Chondrocyte (in vitro differentiated cells): ENCODE measurements around the gene AGRN. TPM values are rescaled to one million over a fixed set of nuclear protein-coding genes. Genes with fewer than 3 reads are reported as not detected.
A peak's percentile ranks its signal among the peaks of the same experiment; 100 is the strongest.

Experiments used
- DNase-seq: peaks from one replicate; pipeline ENCODE4 v3.0.0; 2021; ENCODE audit warnings: mixed read lengths, low spot score
- H3K27ac Mint-ChIP-seq: one replicate; pipeline ENCODE4 v1.8.0; 2021; ENCODE audit warnings: mild to moderate bottlenecking, moderate library complexity, mixed read lengths; ENCODE audit not compliant: unreplicated experiment
- H3K27me3 Mint-ChIP-seq: 2 replicates; pipeline ENCODE4 v1.8.0; 2021; ENCODE audit warnings: low read depth, mixed read lengths
- H3K36me3 Mint-ChIP-seq: 2 replicates; pipeline ENCODE4 v1.8.0; 2021; ENCODE audit warnings: low read depth, mixed read lengths
- H3K4me1 Mint-ChIP-seq: 2 replicates; pipeline ENCODE4 v1.8.0; 2021; ENCODE audit warnings: low read depth, mild to moderate bottlenecking, mixed read lengths
- H3K4me3 Mint-ChIP-seq: one replicate; pipeline ENCODE4 v1.8.0; 2021; ENCODE audit warnings: mild to moderate bottlenecking, moderate library complexity, mixed read lengths; ENCODE audit not compliant: unreplicated experiment
- H3K9me3 Mint-ChIP-seq: 2 replicates; pipeline ENCODE4 v1.8.0; 2021; ENCODE audit warnings: low read depth, mixed read lengths
- total RNA-seq: library from RNA; stranded (reverse); gene quantifications from 3 replicates; pipeline ENCODE4 v1.2.1, GENCODE V29; 2021
- TF ChIP-seq, protein P1 (sequence below): fragments of 200-600 bp; sonication (generic); IDR thresholded peaks from 2 replicates; pipeline ENCODE4 v1.5.0; 2021; ENCODE audit warnings: antibody characterized with exemption, mild to moderate bottlenecking, moderate library complexity

AGRN gene
- total RNA-seq, 1 donor from 2014 or later, result 221 TPM

DNA sequence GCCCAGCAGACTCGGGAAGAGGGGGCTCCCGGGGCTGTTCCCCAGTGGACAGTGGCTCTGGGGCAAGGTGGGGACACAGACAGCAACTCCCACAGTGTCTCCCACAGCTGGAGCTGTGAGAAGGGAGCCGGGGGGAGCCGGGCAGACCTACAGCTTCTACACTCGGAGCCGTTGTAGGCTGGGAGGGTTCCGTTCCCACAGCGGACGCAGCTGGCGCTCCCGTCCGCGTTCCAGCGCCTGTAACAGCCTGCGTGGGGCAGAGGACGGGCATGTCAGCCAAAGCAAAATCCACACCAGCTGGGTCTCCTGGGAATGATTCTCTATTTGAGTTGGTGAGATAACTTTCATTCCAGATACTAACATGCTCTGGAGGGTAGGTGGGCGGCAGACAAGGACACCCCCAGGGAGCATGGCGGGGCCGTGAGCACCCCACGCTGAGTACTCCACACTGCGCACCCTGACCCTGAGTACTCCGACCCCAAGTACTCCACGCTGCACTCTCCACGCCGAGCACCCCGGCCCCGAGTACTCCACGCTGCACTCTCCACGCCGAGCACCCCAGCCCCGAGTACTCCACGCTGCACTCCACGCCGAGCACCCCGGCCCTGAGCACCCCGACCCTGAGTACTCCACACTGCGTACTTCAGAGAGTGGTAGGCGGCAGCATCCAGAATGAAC lies 67.6 kb downstream of the AGRN start:
- peak; percentile 91 for DNase-seq
- peaks cover 2% of the 10 kb centered on the region for H3K36me3 Mint-ChIP-seq
- no peaks in the 10 kb centered on the region for H3K9me3 Mint-ChIP-seq
- no peaks in the 10 kb centered on the region for H3K4me1 Mint-ChIP-seq
- no peak overlapping the region for H3K4me3 Mint-ChIP-seq
- H3K27me3 Mint-ChIP-seq, result no peaks in the 10 kb centered on the region
- TF ChIP-seq, protein P1, sequence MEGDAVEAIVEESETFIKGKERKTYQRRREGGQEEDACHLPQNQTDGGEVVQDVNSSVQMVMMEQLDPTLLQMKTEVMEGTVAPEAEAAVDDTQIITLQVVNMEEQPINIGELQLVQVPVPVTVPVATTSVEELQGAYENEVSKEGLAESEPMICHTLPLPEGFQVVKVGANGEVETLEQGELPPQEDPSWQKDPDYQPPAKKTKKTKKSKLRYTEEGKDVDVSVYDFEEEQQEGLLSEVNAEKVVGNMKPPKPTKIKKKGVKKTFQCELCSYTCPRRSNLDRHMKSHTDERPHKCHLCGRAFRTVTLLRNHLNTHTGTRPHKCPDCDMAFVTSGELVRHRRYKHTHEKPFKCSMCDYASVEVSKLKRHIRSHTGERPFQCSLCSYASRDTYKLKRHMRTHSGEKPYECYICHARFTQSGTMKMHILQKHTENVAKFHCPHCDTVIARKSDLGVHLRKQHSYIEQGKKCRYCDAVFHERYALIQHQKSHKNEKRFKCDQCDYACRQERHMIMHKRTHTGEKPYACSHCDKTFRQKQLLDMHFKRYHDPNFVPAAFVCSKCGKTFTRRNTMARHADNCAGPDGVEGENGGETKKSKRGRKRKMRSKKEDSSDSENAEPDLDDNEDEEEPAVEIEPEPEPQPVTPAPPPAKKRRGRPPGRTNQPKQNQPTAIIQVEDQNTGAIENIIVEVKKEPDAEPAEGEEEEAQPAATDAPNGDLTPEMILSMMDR, result no peak
- H3K27ac Mint-ChIP-seq, result no peak overlapping the region

DNA sequence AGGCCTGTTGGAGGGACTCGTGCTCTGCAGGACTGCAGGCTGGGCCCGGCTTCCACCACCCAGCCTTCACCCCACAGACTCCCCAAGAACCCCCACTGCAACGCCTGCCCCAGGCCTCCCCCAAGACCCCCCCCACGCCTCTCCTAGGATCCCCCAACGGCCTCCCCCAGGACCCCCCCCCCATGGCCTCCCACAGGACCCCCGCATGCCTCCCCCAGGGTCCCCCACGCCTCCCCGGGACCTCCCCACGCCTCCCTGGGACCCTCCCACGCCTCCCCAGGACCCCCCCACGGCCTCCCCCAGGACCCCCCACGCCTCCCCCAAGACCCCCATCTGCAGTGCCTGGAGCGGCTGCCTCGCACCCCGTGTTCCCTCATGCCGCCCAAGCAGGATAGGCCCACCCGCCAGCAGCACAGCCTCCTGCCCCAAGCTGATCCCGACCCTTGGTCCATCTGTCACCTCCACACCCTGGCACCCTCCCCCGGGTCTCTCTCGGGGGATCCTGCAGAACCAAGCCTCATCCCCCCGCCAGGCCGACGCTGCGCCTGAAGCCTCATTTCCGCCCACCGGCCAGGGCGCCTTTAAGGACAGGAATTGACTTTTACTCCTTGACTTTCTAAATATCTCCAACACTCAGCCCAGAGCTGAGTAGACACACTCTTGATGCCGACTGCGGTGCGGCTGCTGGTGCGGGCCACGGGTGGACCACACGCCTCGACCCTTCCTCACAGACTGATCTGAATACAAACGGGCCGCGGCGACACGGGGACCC lies 68.3 kb downstream of the AGRN start:
- DNase-seq, result peak; percentile 88
- Mint-ChIP-seq H3K9me3 (no peaks in the 10 kb centered on the region), H3K36me3 (peaks cover 2% of the 10 kb centered on the region), H3K4me3 (no peak overlapping the region), H3K27me3 (no peaks in the 10 kb centered on the region), H3K4me1 (no peaks in the 10 kb centered on the region), H3K27ac (no peak overlapping the region)
- TF ChIP-seq, protein P1, result no peak

DNA sequence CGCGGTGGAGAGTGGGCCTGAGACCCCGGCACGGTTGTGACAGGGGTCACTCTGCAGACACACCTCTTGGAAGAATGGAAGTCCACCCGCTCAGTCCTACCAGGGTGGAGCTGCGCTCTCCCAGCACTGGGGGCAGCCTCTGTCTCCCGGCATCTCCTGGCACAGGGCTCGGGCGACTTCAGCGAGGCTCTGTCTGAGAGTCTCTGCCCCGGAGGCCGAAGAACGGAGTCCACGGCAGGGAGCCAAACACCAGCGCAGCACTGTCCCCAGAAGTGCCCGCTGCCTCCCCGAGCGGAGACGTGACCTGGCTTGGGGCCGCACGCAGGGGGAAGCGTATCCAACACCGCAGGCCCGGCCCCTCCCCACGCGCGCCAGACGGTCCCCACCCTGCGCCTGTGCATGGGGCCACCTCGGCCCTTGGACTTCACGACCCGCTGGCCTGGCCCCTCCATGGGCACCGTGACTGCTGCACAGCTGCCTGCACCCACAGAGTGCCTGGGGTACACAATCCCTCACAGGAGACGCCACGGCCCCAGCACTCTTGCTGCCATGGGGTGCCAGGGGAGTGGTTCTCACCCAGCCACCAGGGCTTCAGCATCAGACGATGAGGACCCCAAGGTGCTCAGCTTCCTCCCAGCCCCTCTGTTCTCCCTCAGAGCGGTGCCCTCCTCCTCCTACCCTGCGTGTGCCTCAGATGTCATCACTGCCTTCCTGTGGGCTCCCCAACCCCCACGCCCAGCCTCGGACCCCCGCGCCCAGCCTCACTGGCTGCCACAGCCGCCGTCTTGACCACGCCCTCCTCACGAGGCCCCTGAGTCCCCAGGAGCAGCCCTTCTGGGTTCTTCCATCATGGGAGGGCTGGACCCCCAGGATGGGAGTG lies 69.1 kb downstream of the AGRN start:
- no peaks in the 10 kb centered on the region for H3K27me3 Mint-ChIP-seq
- no peaks in the 10 kb centered on the region for H3K4me1 Mint-ChIP-seq
- TF ChIP-seq, protein P1, result no peak
- H3K27ac Mint-ChIP-seq, result no peak overlapping the region
- no peak overlapping the region for H3K4me3 Mint-ChIP-seq
- H3K36me3 Mint-ChIP-seq, result no peaks in the 10 kb centered on the region
- peak; percentile 91 for DNase-seq
- H3K9me3 Mint-ChIP-seq, result no peaks in the 10 kb centered on the region

DNA sequence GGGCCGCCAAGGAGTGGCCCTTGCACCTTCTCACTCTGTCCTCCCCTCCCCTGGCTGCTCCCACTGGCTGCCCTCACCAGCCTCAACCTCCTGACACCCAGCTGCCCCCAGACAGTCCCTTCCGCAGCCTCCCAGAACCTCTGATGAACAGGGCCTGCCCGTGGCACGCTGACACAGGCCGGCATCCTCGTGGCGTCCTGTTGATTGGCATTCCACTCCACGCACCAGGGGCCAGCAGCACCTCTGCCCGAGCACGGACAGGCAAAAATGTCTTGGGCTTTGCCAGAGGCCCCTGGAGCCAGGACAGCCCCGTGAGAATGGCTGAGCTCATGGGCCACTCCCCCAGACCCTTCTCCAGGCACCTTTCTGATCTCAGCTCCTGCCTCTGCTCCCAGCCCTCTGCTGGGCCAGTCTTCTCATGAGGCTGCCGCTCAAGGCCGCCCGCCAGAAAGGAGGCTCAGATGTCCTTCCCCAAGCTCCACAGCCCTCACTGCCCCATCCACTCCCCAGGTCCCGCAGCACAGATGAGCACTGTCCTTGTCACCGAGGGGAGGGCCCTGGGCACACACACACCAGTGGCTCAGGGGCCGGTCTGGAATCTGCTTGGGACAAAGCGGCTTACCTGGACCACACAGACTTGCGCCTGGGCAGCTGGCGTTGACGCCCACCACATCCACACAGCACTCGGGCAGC lies 70.0 kb downstream of the AGRN start:
- H3K4me1 Mint-ChIP-seq, result no peaks in the 10 kb centered on the region
- no peaks in the 10 kb centered on the region for H3K27me3 Mint-ChIP-seq
- H3K4me3 Mint-ChIP-seq, result no peak overlapping the region
- no peaks in the 10 kb centered on the region for H3K36me3 Mint-ChIP-seq
- no peak overlapping the region for H3K27ac Mint-ChIP-seq
- TF ChIP-seq, protein P1, result no peak
- DNase-seq, result peak; percentile 89
- no peaks in the 10 kb centered on the region for H3K9me3 Mint-ChIP-seq
